ENCODE results near the gene ADAM19.

DNA sequence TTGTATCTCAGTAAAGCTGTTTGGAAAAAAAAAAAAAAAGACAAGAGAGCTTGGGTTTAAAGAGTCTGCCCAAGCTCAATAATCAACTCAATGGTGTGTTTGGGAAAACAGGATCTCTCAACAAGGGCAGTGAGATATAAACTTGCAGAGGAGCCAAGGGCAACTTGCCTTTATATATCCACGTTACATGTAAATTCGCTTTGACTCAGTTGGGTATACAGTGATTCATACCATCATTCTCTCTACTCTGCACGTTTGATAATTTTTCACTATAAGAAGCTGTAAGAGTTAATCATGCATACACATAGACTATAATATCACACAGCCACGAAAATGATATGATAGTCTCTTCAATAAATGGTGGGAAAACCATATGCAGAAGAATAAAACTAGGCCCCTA, 24.9 kb downstream of the ADAM19 start:
- TF ChIP-seq FOXP2 (optimal IDR thresholded peaks at IDR 0.05; ENCODE audit: control extremely low read depth, extremely low read length, insufficient read depth) (no peak), EZH2 (IDR thresholded peaks at IDR 0.05) (no peak), POLR2AphosphoS5 (IDR thresholded peaks at IDR 0.05; ENCODE audit: borderline replicate concordance, low read depth, low read length) (no peak)
